OCI-LY3 (cell line): ENCODE data around the gene C2orf66.

Experiments
- EZH2phosphoT487 ChIP-seq: fragments of 200-600 bp; shearing (Covaris generic); IDR thresholded peaks from 2 replicates; pipeline ENCODE4 v1.6.1; 2018; ENCODE audit warnings: antibody characterized with exemption, mixed run types, low read depth
- TF ChIP-seq, protein P1 (sequence below): fragments of 200-600, 300-600 bp; sonication (generic); IDR thresholded peaks from 2 replicates; pipeline ENCODE4 v1.5.1; 2014; ENCODE audit warnings: antibody characterized with exemption, low read length, low read depth

DNA sequence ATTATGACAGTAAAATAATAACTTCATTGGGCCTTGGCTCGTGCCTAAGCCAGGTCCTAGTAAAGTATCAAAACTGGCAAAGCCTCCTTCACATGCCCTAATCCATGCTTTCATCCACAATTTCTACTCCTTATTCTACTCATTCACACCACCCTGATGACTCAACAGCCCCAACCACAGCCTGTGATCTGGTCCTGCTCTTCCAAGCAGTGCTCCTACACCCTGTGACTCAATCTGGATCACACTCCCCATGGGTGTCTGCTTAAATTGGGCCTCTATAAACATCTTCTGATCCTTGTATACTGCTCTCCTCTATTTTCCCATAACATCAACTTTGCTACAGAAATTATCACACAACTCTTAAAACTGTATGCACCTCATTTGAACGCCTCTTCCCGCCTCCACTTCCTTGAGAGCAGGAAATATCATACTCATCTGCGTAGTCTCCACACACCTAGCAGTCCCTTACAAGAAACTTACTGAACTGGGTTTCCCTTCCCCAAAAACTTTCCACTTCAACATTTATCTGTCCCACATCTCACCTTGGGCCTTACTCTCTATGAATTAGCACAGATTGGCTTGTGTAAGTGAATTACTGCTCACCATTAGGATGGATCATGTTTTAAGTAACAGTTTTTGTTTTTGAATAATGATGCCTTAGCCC is 25.6 kb downstream of the C2orf66 start:
- TF ChIP-seq, protein P1, sequence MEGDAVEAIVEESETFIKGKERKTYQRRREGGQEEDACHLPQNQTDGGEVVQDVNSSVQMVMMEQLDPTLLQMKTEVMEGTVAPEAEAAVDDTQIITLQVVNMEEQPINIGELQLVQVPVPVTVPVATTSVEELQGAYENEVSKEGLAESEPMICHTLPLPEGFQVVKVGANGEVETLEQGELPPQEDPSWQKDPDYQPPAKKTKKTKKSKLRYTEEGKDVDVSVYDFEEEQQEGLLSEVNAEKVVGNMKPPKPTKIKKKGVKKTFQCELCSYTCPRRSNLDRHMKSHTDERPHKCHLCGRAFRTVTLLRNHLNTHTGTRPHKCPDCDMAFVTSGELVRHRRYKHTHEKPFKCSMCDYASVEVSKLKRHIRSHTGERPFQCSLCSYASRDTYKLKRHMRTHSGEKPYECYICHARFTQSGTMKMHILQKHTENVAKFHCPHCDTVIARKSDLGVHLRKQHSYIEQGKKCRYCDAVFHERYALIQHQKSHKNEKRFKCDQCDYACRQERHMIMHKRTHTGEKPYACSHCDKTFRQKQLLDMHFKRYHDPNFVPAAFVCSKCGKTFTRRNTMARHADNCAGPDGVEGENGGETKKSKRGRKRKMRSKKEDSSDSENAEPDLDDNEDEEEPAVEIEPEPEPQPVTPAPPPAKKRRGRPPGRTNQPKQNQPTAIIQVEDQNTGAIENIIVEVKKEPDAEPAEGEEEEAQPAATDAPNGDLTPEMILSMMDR, result no peak
- TF ChIP-seq EZH2phosphoT487, result no peak
